ENCODE results near the gene NEK7.

The NEK7 gene

GRCh38 chr1:198316546-198317100, 159.8 kb downstream of the NEK7 start:
- TF ChIP-seq EZH2 (optimal IDR thresholded peaks at IDR 0.05; ENCODE audit: low read depth, low read length) (no peak), CTCF (IDR thresholded peaks at IDR 0.05; ENCODE audit: low read length) (no peak), EZH2phosphoT487 (IDR thresholded peaks at IDR 0.05; ENCODE audit: low read length) (no peak)
- Histone ChIP-seq H3K4me2 (ENCODE audit: low read depth, low read length) (no peak overlapping the region), H4K20me1 (ENCODE audit: insufficient read depth, low read length) (no peaks in the 10 kb centered on the region), H3K27ac (ENCODE audit: low read length) (no peak overlapping the region), H3K27me3 (replicated peaks; ENCODE audit: insufficient read depth, low read length) (no peaks in the 10 kb centered on the region), H3K9me2 (replicated peaks; ENCODE audit: insufficient read depth, low read length) (no peaks in the 10 kb centered on the region), H3K9me3 (replicated peaks; ENCODE audit: insufficient read depth, low read length) (no peaks in the 10 kb centered on the region), H3K79me2 (ENCODE audit: low read length) (no peaks in the 10 kb centered on the region), H3F3A (ENCODE audit: insufficient read depth, low read length) (no peaks in the 10 kb centered on the region), H2AFZ (ENCODE audit: low read length) (no peak overlapping the region), H3K4me1 (ENCODE audit: low read length) (no peaks in the 10 kb centered on the region), H3K4me3 (ENCODE audit: low read length) (no peak overlapping the region), H3K9ac (ENCODE audit: low read length) (no peak overlapping the region), H3K36me3 (replicated peaks; ENCODE audit: insufficient read depth, low read length) (no peaks in the 10 kb centered on the region)
- DNase-seq = no peak

DNA sequence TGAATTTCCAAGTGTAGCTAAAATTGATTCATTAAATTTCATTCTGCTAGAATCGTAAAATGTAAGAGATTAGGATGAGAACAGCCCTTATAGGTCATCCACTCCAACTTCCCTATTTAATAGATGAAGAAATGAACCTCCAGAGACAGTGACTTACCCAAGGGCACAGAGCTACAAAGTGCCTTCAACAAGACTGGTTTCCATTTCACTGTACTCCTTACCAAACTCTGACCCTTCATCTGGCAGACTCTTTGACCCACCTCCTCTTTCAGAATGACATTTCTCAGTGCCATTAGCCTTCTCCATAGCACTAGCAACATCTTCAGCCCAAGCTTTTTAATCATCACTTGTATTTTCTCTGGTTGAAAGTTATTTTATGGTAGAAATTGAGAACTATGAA, 161.3 kb downstream of the NEK7 start:
- no peak for TF ChIP-seq CTCF (IDR thresholded peaks at IDR 0.05; ENCODE audit: low read length)
- TF ChIP-seq EZH2phosphoT487 (IDR thresholded peaks at IDR 0.05; ENCODE audit: low read length) = no peak
- TF ChIP-seq EZH2 (optimal IDR thresholded peaks at IDR 0.05; ENCODE audit: low read depth, low read length) = no peak
- Histone ChIP-seq H3F3A (ENCODE audit: insufficient read depth, low read length) (no peaks in the 10 kb centered on the region), H3K27me3 (replicated peaks; ENCODE audit: insufficient read depth, low read length) (no peaks in the 10 kb centered on the region), H3K4me1 (ENCODE audit: low read length) (no peaks in the 10 kb centered on the region), H3K27ac (ENCODE audit: low read length) (no peak overlapping the region), H3K9me2 (replicated peaks; ENCODE audit: insufficient read depth, low read length) (no peaks in the 10 kb centered on the region), H2AFZ (ENCODE audit: low read length) (no peak overlapping the region), H3K9me3 (replicated peaks; ENCODE audit: insufficient read depth, low read length) (no peaks in the 10 kb centered on the region), H4K20me1 (ENCODE audit: insufficient read depth, low read length) (no peaks in the 10 kb centered on the region), H3K4me3 (ENCODE audit: low read length) (no peak overlapping the region), H3K79me2 (ENCODE audit: low read length) (no peaks in the 10 kb centered on the region), H3K9ac (ENCODE audit: low read length) (no peak overlapping the region), H3K4me2 (ENCODE audit: low read depth, low read length) (no peak overlapping the region), H3K36me3 (replicated peaks; ENCODE audit: insufficient read depth, low read length) (no peaks in the 10 kb centered on the region)
- DNase-seq = no peak

DNA sequence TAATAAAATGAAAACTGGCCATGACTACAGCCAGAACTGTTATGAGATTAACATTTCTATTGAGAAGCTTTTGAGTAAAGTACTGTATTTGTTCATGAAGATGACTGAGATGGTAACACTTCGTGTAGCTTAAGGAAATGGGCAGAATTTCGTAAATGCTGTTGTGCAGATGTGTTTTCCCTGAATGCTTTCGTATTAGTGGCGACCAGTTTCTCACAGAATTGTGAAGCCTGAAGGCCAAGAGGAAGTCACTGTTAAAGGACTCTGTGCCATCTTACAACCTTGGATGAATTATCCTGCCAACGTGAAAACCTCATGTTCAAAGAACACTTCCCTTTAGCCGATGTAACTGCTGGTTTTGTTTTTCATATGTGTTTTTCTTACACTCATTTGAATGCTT, 164.0 kb downstream of the NEK7 start:
- no peaks in the 10 kb centered on the region for H3F3A ChIP-seq (ENCODE audit: insufficient read depth, low read length)
- DNase-seq = no peak

More for the DNA sequence above, 164.0 kb downstream of the NEK7 start:
- H3K9me3 ChIP-seq (replicated peaks; ENCODE audit: insufficient read depth, low read length) = no peaks in the 10 kb centered on the region
- no peak overlapping the region for H3K9ac ChIP-seq (ENCODE audit: low read length)
- TF ChIP-seq EZH2 (optimal IDR thresholded peaks at IDR 0.05; ENCODE audit: low read depth, low read length) (no peak), CTCF (IDR thresholded peaks at IDR 0.05; ENCODE audit: low read length) (no peak), EZH2phosphoT487 (IDR thresholded peaks at IDR 0.05; ENCODE audit: low read length) (no peak)
- no peaks in the 10 kb centered on the region for H3K27me3 ChIP-seq (replicated peaks; ENCODE audit: insufficient read depth, low read length)
- no peak overlapping the region for H3K4me2 ChIP-seq (ENCODE audit: low read depth, low read length)
- no peaks in the 10 kb centered on the region for H3K9me2 ChIP-seq (replicated peaks; ENCODE audit: insufficient read depth, low read length)
- no peaks in the 10 kb centered on the region for H3K36me3 ChIP-seq (replicated peaks; ENCODE audit: insufficient read depth, low read length)
- H3K79me2 ChIP-seq (ENCODE audit: low read length) = no peaks in the 10 kb centered on the region
- no peak overlapping the region for H3K4me3 ChIP-seq (ENCODE audit: low read length)
- H2AFZ ChIP-seq (ENCODE audit: low read length) = no peak overlapping the region
- H3K27ac ChIP-seq (ENCODE audit: low read length) = no peak overlapping the region
- no peaks in the 10 kb centered on the region for H3K4me1 ChIP-seq (ENCODE audit: low read length)
- H4K20me1 ChIP-seq (ENCODE audit: insufficient read depth, low read length) = no peaks in the 10 kb centered on the region
